Activated CD4-positive, alpha-beta T cell treated with anti-CD3 and anti-CD28 coated beads, Interleukin-2, Interleukin-4, amounts not matched to agents 100 ng/mL and 50 ng/mL, durations not matched to agents 16 hours and 8 hours (primary cell): ENCODE results near the gene BEND3.
"Not testable (repeated sequence)": the region's sequence is repeated elsewhere in the genome, so short reads cannot be mapped to it uniquely, and the experiment has no call there.

Experiments used
- DNase-seq: peaks from one replicate; pipeline ENCODE4 v3.0.0-alpha.2; 2020; ENCODE audit warnings: low spot score

BEND3 gene

DNA sequence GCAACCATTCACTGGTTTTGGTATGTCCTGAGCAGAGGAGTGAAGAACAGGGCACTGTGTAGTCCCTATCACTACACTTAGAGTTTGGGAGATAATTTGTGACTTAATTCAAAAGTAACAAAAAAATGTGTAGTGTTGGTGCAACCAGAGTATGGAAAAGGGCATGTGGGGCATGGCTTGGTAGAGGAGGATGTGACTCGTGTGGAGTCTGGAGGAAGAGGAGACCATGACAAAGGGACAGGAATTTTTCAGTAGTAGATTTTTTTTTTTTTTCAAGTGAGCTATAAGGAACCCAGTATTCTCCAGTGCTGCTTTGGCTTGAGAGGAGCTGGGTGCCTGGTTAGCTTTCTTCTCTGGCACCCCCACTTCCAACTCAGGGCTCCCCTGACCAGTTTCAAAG is 82.2 kb downstream of the BEND3 start:
- DNase-seq = no peak

DNA sequence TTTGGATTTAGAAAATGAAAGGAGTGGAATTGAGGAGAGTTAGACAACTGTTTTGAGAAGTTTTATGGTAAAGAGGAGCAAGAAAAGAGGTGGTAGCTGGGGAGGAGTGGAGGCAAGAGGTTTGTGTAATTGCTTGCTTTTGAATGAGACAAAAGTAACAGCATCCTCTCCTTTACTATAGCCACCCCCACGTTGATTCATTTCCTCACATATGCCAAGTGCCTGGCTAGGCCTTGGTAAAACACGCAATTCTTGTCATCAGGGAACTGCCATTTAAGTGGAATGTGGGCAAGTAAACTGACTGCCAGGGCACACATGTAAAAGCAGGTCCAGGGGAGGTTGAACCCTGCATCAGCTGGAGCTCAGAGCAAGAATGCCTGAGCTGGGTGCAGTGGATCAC is 83.3 kb downstream of the BEND3 start:
- no peak for DNase-seq

DNA sequence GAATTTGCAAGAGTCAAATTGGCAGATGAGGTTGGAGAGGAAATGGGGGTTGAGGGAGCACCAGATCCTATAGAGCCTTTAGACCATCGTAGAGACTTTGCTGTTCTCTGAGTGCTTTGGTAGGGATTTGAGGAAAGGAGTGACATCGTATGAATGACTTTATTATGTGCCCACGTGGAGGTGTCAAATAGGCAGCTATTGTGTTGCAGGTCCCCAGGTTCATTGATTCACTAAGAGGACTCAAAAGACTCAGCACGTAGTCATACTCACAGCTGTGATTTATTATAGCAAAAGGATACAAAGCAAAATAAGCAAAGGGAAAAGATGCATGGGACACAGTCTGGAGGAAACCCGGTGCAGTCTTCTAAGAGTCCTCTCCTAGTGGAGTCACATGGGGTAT is 85.2 kb downstream of the BEND3 start:
- DNase-seq = no peak

DNA sequence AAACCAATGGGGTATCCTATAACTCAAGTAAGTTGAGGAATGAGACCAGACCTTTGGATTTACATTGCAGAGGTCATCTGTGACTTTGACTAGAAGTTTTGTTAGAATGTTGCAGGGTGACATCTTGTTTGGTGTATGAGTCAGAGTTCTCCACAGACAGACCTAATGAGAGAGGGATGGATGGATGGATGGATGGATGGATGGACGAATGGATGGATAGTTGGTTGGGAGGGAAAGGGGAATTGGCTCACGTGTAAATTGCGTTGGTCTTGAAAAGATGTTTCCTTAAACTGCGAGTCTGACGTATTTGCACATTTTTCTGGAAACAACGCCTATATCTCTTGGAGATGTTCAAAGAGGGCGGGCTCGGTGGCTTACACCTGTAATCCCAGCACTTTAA is 88.3 kb downstream of the BEND3 start:
- no peak for DNase-seq

DNA sequence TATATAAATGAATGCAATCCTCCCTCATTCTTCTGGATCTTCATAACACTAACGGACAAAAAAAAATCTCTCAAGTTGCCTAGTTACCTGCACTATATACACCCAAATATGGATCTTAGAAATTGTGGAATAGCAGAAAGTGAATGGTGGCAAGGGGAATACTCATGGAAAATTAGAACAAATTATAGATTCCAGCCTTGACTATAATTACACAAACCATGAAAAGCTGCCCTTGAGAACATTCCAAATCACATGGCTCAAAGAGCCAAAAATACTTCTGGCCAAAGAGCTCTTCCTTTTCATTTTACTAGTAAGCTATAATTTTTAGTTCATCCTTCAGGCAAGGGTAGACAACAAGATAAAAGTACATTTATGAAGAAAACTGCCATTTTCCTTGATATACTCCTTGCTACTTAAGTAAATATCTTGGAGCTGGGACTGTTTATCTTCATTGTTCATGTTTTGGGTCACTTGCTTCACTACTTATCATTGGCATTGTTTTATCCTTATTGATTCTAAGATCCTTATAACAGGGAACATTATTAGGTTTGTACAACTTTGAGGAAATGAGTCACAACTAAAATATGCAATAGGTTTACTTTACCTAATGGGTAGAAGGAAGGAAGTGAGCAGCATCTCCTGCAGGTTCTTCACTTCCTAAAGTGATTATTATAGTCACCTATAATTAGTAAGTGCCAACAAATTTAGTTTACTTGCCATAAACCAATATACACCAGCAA is 93.7 kb downstream of the BEND3 start:
- no peak for DNase-seq

DNA sequence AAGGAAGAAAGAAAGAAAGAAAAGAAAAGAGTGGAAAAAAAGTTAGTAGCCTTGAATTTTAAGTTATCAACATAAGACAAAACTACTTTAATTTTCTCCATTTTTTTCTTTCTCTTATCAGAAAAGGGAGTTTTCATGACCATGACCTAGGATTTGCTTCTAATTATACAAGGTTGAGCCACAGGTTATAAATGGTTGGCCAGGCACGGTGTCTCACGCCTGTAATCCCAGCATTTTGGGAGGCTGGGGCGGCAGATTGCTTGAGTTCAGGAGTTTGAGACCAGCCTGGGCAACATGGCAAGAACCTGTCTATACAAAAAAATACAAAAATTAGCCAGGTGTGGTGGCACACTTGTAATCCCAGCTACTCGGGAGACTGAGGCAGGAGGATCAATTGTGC is 95.1 kb downstream of the BEND3 start:
- no peak for DNase-seq

DNA sequence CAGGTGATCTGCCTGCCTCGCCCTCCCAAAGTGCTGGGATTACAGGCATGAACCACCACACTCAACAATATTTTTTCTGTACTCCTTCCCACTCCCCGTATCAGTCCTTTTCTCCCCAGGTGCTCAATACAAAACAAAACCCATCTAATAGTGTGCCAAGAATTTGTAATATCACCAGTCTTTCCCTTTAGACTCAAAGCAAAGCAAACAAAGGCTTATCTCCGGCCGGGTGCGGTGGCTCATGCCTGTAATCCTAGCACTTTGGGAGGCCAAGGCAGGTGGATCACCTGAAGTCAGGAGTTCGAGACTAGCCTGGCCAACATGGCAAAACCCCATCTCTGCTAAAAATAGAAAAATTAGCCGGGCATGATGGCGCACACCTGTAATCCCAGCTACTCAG is 95.7 kb downstream of the BEND3 start:
- DNase-seq = not testable (repeated sequence)

DNA sequence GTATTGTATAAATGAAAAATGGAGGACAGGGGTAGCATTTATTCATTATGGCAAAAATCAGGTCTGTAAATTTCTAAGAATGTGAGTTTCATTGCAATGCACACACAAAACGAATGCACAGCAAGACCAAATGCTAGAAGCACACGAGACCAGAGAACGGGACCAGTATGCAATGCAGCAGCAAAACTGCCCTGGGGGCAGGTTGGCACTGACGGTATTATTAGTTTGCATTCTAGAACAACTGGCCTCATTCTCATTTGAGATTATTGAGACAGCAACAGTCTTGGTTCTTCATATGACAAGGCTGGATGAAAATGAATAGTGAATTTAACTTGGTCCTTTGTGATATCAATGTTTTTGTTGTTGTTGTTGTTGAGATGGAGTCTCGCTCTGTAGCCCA is 96.3 kb downstream of the BEND3 start:
- DNase-seq = no peak
